ENCODE results near the gene MRPL4. TPM values are rescaled to one million over a fixed set of nuclear protein-coding genes. Genes with fewer than 3 reads are reported as not detected.

Gene MRPL4
- total RNA-seq, 2 experiments from 2014 or later, result 44.6 to 47.3 TPM

DNA sequence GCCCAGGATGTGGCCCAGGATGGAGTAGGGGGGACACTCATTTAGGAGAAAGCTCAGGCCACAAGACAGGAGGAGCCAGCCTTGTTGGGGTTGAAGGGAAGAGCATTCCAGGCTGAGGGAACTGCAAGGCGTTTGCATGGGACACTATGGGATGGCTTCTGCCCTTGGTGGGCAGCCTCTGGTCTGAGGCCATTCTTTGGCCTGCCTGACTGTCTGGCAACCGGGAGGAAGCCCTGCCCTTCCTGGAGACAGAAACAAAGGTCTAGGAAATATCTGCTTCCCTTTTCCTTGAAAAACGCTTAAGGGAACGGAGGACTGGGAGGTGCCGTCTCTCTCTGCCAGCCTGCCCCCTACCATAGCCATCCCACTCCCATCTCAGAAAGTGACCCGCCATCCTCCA is 16.1 kb downstream of the MRPL4 start:
- Mint-ChIP-seq H3K27ac (no peak overlapping the region), H3K27me3 (no peaks in the 10 kb centered on the region)
- intact Hi-C loops (cut with DNase I, micrococcal nuclease), result loop anchor here in 1 of 2 experiments (5.0 kb wide), 1 partner anchor 336 kb away; no protein-coding TSS in a partner anchor

DNA sequence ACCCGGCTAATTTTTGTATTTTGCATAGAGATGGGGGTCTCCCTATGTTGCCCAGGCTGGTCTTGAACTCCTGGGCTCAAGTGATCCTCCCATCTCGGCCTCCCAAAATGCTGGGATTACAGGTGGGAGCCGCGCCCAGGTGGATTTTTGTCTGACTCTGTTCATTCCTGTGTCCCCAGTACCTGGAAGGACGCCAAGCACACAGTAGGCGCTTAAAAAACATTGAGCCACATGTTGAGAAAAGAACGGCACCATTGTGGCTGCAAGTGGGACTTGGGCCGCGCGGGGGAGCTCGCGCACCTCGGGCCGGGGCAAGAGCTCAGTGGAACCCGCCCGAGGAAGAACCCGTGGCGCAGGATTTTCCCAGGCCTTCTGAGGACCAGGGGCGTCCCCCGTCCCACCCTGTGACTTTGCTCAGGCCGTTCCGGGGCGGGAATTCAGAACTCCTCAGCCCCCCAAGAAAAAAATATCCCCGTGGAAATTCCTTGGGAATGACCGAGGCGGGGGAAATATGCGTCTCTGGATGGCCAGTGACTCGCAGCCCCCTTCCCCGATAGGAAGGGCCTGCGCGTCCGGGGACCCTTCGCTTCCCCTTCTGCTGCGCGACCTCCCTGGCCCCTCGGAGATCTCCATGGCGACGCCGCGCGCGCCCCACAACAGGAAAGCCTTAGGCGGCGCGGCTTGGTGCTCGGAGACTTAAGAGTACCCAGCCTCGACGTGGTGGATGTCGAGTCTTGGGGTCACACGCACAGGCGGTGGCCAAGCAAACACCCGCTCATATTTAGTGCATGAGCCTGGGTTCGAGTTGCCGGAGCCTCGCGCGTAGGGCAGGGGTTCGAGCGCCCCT is 17.5 kb downstream of the MRPL4 start:
- H3K9me3 Mint-ChIP-seq, result no peaks in the 10 kb centered on the region
- Histone ChIP-seq H3K36me3 (ENCODE audit: insufficient read depth, low read length) (no peaks in the 10 kb centered on the region), H3K27me3 (ENCODE audit: control insufficient read depth in 1 of 2, insufficient read depth in 2 of 2, low read length in 2 of 2) (no peaks in the 10 kb centered on the region), H3K27ac (ENCODE audit: low read depth in 1 of 2, low read length in 2 of 2) (peak overlapping the region; percentile 77 to 95), H3K4me1 (ENCODE audit: insufficient read depth, low read length) (peaks cover 36% of the 10 kb centered on the region), H3K9me3 (ENCODE audit: control insufficient read depth in 1 of 2, insufficient read depth in 1 of 2, low read length in 2 of 2) (no peaks in the 10 kb centered on the region), H3K4me3 (ENCODE audit: low read length) (peak overlapping the region; percentile 80)
- peaks cover 4% of the 10 kb centered on the region for H3K36me3 Mint-ChIP-seq (ENCODE audit: low read depth)
- peak; percentile 72 to 93 (median 86) for DNase-seq
- peak; percentile 69 for ATAC-seq (ENCODE audit: poor library complexity)
- peak overlapping the region; percentile 80 for H3K27ac Mint-ChIP-seq
- TF ChIP-seq, protein P1, sequence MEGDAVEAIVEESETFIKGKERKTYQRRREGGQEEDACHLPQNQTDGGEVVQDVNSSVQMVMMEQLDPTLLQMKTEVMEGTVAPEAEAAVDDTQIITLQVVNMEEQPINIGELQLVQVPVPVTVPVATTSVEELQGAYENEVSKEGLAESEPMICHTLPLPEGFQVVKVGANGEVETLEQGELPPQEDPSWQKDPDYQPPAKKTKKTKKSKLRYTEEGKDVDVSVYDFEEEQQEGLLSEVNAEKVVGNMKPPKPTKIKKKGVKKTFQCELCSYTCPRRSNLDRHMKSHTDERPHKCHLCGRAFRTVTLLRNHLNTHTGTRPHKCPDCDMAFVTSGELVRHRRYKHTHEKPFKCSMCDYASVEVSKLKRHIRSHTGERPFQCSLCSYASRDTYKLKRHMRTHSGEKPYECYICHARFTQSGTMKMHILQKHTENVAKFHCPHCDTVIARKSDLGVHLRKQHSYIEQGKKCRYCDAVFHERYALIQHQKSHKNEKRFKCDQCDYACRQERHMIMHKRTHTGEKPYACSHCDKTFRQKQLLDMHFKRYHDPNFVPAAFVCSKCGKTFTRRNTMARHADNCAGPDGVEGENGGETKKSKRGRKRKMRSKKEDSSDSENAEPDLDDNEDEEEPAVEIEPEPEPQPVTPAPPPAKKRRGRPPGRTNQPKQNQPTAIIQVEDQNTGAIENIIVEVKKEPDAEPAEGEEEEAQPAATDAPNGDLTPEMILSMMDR (IDR thresholded peaks at IDR 0.05), result peak; percentile 94
- intact Hi-C loops (cut with DNase I, micrococcal nuclease), result loop anchor here (1.0 to 5.0 kb wide), 6 partner anchors 17 to 337 kb away; partner anchors contain the start of genes FDX2 (in 1 of the 2), ICAM4 (in 1 of the 2) and RAVER1 (in 1 of the 2)
- H3K27me3 Mint-ChIP-seq, result no peaks in the 10 kb centered on the region
- H3K4me3 Mint-ChIP-seq, result peak overlapping the region; percentile 86
- H3K4me1 Mint-ChIP-seq (ENCODE audit: low read depth), result peaks cover 38% of the 10 kb centered on the region
- ChIA-PET POLR2A (interaction anchor here (0.9 to 4.0 kb wide), 15 partner anchors 17 to 173 kb away, joined by 3 to 69 read pairs (median 4); partner anchors contain the start of genes ICAM4, ICAM5, MRPL4 and PPAN), CTCF (interaction anchor here (0.5 to 6.4 kb wide), 27 partner anchors 9 to 411 kb away, joined by 3 to 102 read pairs (median 4); partner anchors contain the start of genes ICAM5, MRPL4, RAVER1 and TYK2)

More for the DNA sequence above, 16.1 kb downstream of the MRPL4 start:
- H3K4me3 Mint-ChIP-seq, result no peak overlapping the region
- no peak for DNase-seq
- H3K36me3 Mint-ChIP-seq (ENCODE audit: low read depth), result no peaks in the 10 kb centered on the region
- TF ChIP-seq, protein P1 (IDR thresholded peaks at IDR 0.05), result no peak
- ATAC-seq (ENCODE audit: poor library complexity), result no peak
- Histone ChIP-seq H3K4me3 (ENCODE audit: low read length) (no peak overlapping the region), H3K36me3 (ENCODE audit: insufficient read depth, low read length) (no peaks in the 10 kb centered on the region), H3K27ac (ENCODE audit: low read depth in 1 of 2, low read length in 2 of 2) (no peak overlapping the region), H3K27me3 (ENCODE audit: control insufficient read depth in 1 of 2, insufficient read depth in 2 of 2, low read length in 2 of 2) (no peaks in the 10 kb centered on the region), H3K9me3 (ENCODE audit: control insufficient read depth in 1 of 2, insufficient read depth in 1 of 2, low read length in 2 of 2) (no peaks in the 10 kb centered on the region), H3K4me1 (ENCODE audit: insufficient read depth, low read length) (peaks cover 36% of the 10 kb centered on the region)
- H3K9me3 Mint-ChIP-seq, result no peaks in the 10 kb centered on the region
- peaks cover 33% of the 10 kb centered on the region for H3K4me1 Mint-ChIP-seq (ENCODE audit: low read depth)
- CTCF ChIA-PET, result interaction anchor here (2.6 to 6.4 kb wide), 3 partner anchors 120 to 124 kb away, joined by 11 to 102 read pairs (median 60); no protein-coding TSS in a partner anchor
- POLR2A ChIA-PET, result interaction anchor here (4.0 kb wide), 1 partner anchor 120 kb away, joined by 69 read pairs; no protein-coding TSS in a partner anchor

DNA sequence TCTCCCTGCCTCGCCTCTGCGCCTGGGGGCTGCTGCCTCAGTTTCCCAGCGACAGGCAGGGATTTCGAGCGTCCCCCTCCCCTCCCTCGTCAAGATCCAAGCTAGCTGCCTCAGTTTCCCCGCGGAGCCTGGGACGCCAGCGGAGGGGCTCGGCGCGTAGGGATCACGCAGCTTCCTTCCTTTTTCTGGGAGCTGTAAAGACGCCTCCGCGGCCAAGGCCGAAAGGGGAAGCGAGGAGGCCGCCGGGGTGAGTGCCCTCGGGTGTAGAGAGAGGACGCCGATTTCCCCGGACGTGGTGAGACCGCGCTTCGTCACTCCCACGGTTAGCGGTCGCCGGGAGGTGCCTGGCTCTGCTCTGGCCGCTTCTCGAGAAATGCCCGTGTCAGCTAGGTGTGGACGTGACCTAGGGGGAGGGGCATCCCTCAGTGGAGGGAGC is 18.2 kb downstream of the MRPL4 start:
- Histone ChIP-seq H3K27me3 (ENCODE audit: control insufficient read depth in 1 of 2, insufficient read depth in 2 of 2, low read length in 2 of 2) (no peaks in the 10 kb centered on the region), H3K9me3 (ENCODE audit: control insufficient read depth in 1 of 2, insufficient read depth in 1 of 2, low read length in 2 of 2) (no peaks in the 10 kb centered on the region), H3K4me1 (ENCODE audit: insufficient read depth, low read length) (peaks cover 36% of the 10 kb centered on the region), H3K36me3 (ENCODE audit: insufficient read depth, low read length) (peaks cover 6% of the 10 kb centered on the region), H3K4me3 (ENCODE audit: low read length) (peak overlapping the region; percentile 80), H3K27ac (ENCODE audit: low read depth in 1 of 2, low read length in 2 of 2) (peak overlapping the region; percentile 77 to 95)
- Mint-ChIP-seq H3K27me3 (no peaks in the 10 kb centered on the region), H3K4me1 (ENCODE audit: low read depth) (peaks cover 38% of the 10 kb centered on the region), H3K27ac (peak overlapping the region; percentile 80), H3K4me3 (peak overlapping the region; percentile 86), H3K9me3 (no peaks in the 10 kb centered on the region), H3K36me3 (ENCODE audit: low read depth) (peaks cover 11% of the 10 kb centered on the region)
- intact Hi-C loops (cut with DNase I, micrococcal nuclease), result loop anchor here (2.0 to 5.0 kb wide), 2 partner anchors 17 to 47 kb away; partner anchors contain the start of genes FDX2 (in 1 of the 2) and ICAM4 (in 1 of the 2)
- TF ChIP-seq, protein P1 (IDR thresholded peaks at IDR 0.05), result no peak
- POLR2A ChIA-PET, result interaction anchor here (0.8 to 4.0 kb wide), 18 partner anchors 11 to 233 kb away, joined by 3 to 69 read pairs (median 8); partner anchors contain the start of genes CDC37, ICAM4, ICAM5 and KEAP1
- DNase-seq (peak in 11 of 14 experiments; percentile 35 to 89 (median 54)), ATAC-seq (ENCODE audit: poor library complexity) (peak; percentile 41)
- CTCF ChIA-PET, result interaction anchor here (0.9 to 6.4 kb wide), 10 partner anchors 9 to 339 kb away, joined by 3 to 102 read pairs (median 10); partner anchors contain the start of genes ICAM5 and TYK2
